Neural cell (in vitro differentiated cells): ENCODE data around the gene TPCN1.

Experiments
- EZH2 ChIP-seq: fragments of 200-600, 300-800 bp; shearing (Covaris generic), sonication (generic); IDR thresholded peaks from 2 replicates; pipeline ENCODE4 v1.6.1; 2014; ENCODE audit warnings: antibody characterized with exemption, low read length, borderline replicate concordance, mild to moderate bottlenecking; ENCODE audit not compliant: insufficient read depth, poor library complexity, severe bottlenecking
- REST ChIP-seq: IDR thresholded peaks from 2 replicates; pipeline ENCODE4 v1.6.1; 2012; ENCODE audit warnings: borderline replicate concordance

GRCh38 chr12:113298861-113299545 lies 77.7 kb downstream of the TPCN1 start:
- TF ChIP-seq EZH2 (no peak), REST (no peak)
